Osteoblast (primary cell): ENCODE measurements around the gene C16orf96. TPM values are rescaled to one million over a fixed set of nuclear protein-coding genes. Genes with fewer than 3 reads are reported as not detected.

ENCODE experiments used
- DNase-seq: peaks from one replicate; pipeline ENCODE4 v3.0.0; 2011; ENCODE audit warnings: low spot score, mixed read lengths; ENCODE audit not compliant: insufficient read length; ENCODE audit errors: missing footprints
- H2AFZ ChIP-seq: 2 replicates; pipeline ENCODE4 v1.6.0; 2011; ENCODE audit warnings: mild to moderate bottlenecking, low read length
- H3K27ac ChIP-seq: 2 replicates; pipeline ENCODE4 v1.5.1; 2011; ENCODE audit warnings: mild to moderate bottlenecking, low read depth, low read length, moderate library complexity
- H3K27me3 ChIP-seq: 2 replicates; pipeline ENCODE4 v1.6.0; 2012; ENCODE audit warnings: mild to moderate bottlenecking, control low read depth, inconsistent platforms, low read length, moderate library complexity; ENCODE audit not compliant: insufficient read depth
- H3K36me3 ChIP-seq: 2 replicates; pipeline ENCODE4 v1.5.1; 2011; ENCODE audit warnings: mild to moderate bottlenecking, low read length, control low read depth, moderate library complexity; ENCODE audit not compliant: insufficient read depth
- H3K4me1 ChIP-seq: 2 replicates; pipeline ENCODE4 v1.5.1; 2011; ENCODE audit warnings: mild to moderate bottlenecking, low read length, control low read depth, moderate library complexity; ENCODE audit not compliant: insufficient read depth
- H3K4me2 ChIP-seq: 2 replicates; pipeline ENCODE4 v1.6.0; 2011; ENCODE audit warnings: mild to moderate bottlenecking, low read length; ENCODE audit not compliant: insufficient read depth
- H3K4me3 ChIP-seq: fragments of 200-600 bp; sonication (generic); 3 replicates; pipeline ENCODE4 v1.5.1; 2012; ENCODE audit warnings: mild to moderate bottlenecking, low read length, inconsistent platforms; ENCODE audit not compliant: insufficient read depth
- H3K79me2 ChIP-seq: 2 replicates; pipeline ENCODE4 v1.6.0; 2012; ENCODE audit warnings: mild to moderate bottlenecking, low read length, control low read depth, inconsistent platforms; ENCODE audit not compliant: insufficient read depth
- H3K9me3 ChIP-seq: 2 replicates; pipeline ENCODE4 v1.5.1; 2011; ENCODE audit warnings: low read depth, low read length, control low read depth
- H4K20me1 ChIP-seq: 2 replicates; pipeline ENCODE4 v1.6.0; 2012; ENCODE audit warnings: mild to moderate bottlenecking, low read length, control low read depth; ENCODE audit not compliant: insufficient read depth
- CTCF ChIP-seq: IDR thresholded peaks from 2 replicates; pipeline ENCODE4 v1.5.1; 2011; ENCODE audit warnings: mild to moderate bottlenecking, low read depth, low read length, moderate library complexity; ENCODE audit errors: extremely low read depth
- total RNA-seq: library from RNA; depleted of rRNA; stranded (reverse); fragments of >200 nt; gene quantifications from 2 replicates; pipeline ENCODE4 v1.2.3, GENCODE V29; 2012

C16orf96 gene
- total RNA-seq, 1 donor = not detected

- H3K27me3 ChIP-seq = peaks cover 16% of the 10 kb centered on the region
- H4K20me1 ChIP-seq = no peaks in the 10 kb centered on the region
- H3K36me3 ChIP-seq = no peaks in the 10 kb centered on the region
- peak; percentile 8 for DNase-seq
- no peak overlapping the region for H3K4me2 ChIP-seq
- no peak for TF ChIP-seq CTCF
- no peaks in the 10 kb centered on the region for H3K4me1 ChIP-seq
- H2AFZ ChIP-seq = no peak overlapping the region
- H3K79me2 ChIP-seq = no peaks in the 10 kb centered on the region
- no peak overlapping the region for H3K27ac ChIP-seq
- H3K4me3 ChIP-seq = no peak overlapping the region
- H3K9me3 ChIP-seq = no peaks in the 10 kb centered on the region
These were observed 440 bp downstream of the C16orf96 start for GRCh38 chr16:4556580-4556979.

- Histone ChIP-seq H3K79me2 (no peaks in the 10 kb centered on the region), H2AFZ (no peak overlapping the region), H3K27ac (no peak overlapping the region), H3K36me3 (no peaks in the 10 kb centered on the region), H4K20me1 (no peaks in the 10 kb centered on the region), H3K4me1 (no peaks in the 10 kb centered on the region), H3K4me2 (no peak overlapping the region), H3K9me3 (no peaks in the 10 kb centered on the region), H3K27me3 (peaks cover 16% of the 10 kb centered on the region), H3K4me3 (no peak overlapping the region)
- TF ChIP-seq CTCF = no peak
- no peak for DNase-seq
These were observed 1.8 kb downstream of the C16orf96 start for GRCh38 chr16:4557973-4558372.

GRCh38 chr16:4561596-4561995 lies 5.5 kb downstream of the C16orf96 start:
- peaks cover 9% of the 10 kb centered on the region for H3K27me3 ChIP-seq
- no peak for DNase-seq
- no peaks in the 10 kb centered on the region for H4K20me1 ChIP-seq
- H3K4me3 ChIP-seq = no peak overlapping the region
- H3K79me2 ChIP-seq = no peaks in the 10 kb centered on the region
- no peak for TF ChIP-seq CTCF
- no peaks in the 10 kb centered on the region for H3K36me3 ChIP-seq
- H2AFZ ChIP-seq = no peak overlapping the region
- no peak overlapping the region for H3K4me2 ChIP-seq
- H3K27ac ChIP-seq = no peak overlapping the region
- no peaks in the 10 kb centered on the region for H3K4me1 ChIP-seq
- H3K9me3 ChIP-seq = no peaks in the 10 kb centered on the region

GRCh38 chr16:4564661-4565267 lies 8.6 kb downstream of the C16orf96 start:
- DNase-seq = peak; percentile 25
- H3K4me2 ChIP-seq = no peak overlapping the region
- no peaks in the 10 kb centered on the region for H3K9me3 ChIP-seq
- no peaks in the 10 kb centered on the region for H3K36me3 ChIP-seq
- no peak overlapping the region for H2AFZ ChIP-seq
- no peaks in the 10 kb centered on the region for H3K4me1 ChIP-seq
- TF ChIP-seq CTCF = no peak
- H3K27me3 ChIP-seq = peaks cover 7% of the 10 kb centered on the region
- no peaks in the 10 kb centered on the region for H3K79me2 ChIP-seq
- no peak overlapping the region for H3K27ac ChIP-seq
- no peak overlapping the region for H3K4me3 ChIP-seq
- no peaks in the 10 kb centered on the region for H4K20me1 ChIP-seq
